Putamen (tissue), 1 donor: ENCODE data around the gene KTN1.

Experiments used
- DNase-seq: peaks from one replicate; pipeline ENCODE4 v3.0.0-alpha.2; 2016; ENCODE audit warnings: low spot score

Gene KTN1

DNA sequence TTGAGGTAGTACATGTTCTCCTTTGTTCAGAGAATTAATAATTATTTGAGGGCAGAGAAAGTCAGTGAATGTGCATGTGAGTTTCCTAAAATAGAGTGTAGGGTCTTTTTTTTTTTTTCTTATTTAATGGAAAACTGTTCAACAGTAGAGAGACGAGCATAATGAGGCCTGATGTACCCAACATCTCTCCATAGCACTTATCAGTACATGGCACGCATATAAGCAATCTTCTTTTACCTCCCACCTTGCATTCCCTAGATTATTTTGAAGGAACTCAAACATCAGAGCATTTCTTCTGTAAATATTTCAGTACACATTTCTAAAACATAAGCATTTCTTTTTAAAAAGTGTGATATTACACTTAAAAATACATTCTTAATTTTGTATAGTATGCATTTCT, 87.8 kb downstream of the KTN1 start:
- DNase-seq, result no peak

DNA sequence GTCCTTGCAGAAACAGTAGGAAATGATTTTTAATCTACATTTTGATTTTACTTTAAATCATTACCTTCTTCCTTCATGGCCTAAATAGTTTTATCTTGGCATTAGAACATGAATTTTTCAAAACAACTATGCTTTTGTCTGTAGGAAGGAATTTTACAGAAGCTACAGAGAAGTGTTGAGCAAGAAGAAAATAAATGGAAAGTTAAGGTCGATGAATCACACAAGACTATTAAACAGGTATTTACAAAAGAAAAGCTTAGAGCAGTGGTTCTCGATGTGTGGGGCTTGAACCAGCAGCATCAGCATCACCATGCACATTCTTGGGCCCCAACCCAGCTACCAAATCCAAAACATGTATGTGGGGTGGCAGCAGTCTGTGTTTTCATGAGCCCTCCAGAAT, 91.6 kb downstream of the KTN1 start:
- no peak for DNase-seq

DNA sequence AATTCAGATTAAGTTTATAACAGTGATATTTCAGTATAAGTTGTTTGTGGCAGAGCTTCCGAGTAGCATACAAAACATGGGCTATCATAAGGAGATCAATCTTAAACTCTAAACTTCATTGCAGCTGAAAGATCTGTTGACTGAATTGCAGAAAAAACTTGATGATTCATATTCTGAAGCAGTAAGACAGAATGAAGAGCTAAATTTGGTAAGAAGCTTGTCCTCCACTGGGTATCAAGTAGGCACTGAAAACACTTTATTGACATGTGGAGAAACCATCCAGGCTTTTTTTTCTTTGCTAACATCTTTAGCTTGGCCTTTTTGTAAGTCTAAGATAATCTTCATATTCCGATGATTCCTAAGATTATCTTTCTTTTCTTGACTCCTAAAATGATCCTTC, 93.0 kb downstream of the KTN1 start:
- no peak for DNase-seq

DNA sequence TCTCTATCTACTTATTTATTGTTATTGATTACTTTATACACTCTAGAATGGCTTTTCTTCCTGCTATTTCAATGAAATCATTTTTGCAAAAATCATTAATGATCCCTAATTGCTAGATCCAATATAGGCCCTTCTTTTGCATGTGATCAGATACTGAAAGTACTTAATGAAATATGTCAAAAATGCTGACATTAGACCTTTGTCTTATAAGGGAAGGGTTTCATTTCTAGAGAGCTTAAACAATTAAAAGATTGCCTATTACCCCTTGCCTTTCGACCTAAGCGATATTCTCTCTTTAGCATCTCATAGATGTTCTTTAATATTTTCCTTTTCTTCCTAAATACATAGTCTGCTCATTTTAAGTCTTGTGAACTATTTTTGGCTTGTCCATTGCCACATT, 101.1 kb downstream of the KTN1 start:
- no peak for DNase-seq

DNA sequence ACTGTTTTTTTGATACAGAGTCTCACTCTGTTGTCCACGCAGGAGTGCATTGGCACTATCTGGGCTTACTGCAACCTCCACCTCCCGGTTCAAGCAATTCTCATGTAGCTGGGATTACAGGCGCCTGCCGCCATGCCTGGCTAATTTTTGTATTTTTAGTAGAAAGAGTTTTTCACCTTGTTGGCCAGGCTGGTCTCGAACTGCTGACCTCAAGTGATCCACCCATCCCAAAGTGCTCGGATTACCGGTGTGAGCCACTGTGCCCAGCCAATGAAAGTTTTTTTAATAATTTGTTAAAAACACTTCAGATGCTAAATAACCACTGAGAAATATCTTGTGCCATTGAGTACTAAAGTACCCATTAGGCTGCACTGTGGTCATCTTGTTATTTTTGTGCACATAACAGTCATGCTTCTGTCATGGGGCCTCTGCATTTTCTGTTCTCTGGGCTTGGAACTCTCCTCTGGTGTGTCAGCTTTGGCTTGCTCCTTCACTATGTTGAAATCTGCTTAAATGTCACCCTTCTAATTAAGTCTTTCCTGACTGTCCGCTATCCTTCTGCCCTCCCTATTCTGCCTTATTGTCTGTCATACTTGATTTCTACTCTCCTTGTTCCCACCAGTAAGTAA, 105.1 kb downstream of the KTN1 start:
- DNase-seq, result no peak

DNA sequence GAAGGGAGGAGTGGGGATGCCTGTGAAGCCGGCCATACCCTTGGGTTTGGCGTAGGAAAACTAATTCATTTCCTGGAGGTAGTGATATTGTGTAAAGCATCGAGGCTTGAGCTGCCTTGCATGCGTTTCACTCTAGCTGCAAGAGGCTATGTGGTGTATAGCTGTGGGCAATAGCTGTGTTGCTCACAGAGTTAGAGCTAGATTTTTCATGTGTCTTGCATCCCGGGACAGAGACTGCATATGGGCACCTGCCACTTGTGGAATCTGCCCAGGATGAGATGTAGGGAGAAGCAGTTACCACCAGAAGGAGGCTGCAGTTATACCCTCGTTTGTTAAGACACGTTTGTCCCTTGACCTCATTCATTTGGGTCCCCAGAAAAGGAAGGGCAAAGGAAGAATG, 106.7 kb downstream of the KTN1 start:
- no peak for DNase-seq

DNA sequence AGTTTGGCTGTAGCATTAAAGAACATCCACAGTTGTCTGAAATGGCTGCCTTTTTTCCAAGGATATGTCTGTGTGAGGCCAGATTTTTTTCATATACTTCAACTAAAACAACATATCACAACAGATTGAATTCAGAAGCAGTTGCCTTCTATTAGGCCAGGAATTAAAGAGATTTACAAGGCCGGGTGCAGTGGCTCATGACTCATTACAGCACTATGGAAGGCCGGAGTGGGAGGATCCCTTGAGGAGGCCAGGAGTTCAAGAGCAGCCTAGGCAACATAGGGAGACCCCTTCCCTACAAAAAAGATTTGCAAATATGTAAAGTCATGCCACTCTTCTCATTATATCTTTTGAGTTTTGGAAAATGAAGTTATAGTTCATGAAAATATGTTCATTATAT, 108.6 kb downstream of the KTN1 start:
- DNase-seq, result no peak

DNA sequence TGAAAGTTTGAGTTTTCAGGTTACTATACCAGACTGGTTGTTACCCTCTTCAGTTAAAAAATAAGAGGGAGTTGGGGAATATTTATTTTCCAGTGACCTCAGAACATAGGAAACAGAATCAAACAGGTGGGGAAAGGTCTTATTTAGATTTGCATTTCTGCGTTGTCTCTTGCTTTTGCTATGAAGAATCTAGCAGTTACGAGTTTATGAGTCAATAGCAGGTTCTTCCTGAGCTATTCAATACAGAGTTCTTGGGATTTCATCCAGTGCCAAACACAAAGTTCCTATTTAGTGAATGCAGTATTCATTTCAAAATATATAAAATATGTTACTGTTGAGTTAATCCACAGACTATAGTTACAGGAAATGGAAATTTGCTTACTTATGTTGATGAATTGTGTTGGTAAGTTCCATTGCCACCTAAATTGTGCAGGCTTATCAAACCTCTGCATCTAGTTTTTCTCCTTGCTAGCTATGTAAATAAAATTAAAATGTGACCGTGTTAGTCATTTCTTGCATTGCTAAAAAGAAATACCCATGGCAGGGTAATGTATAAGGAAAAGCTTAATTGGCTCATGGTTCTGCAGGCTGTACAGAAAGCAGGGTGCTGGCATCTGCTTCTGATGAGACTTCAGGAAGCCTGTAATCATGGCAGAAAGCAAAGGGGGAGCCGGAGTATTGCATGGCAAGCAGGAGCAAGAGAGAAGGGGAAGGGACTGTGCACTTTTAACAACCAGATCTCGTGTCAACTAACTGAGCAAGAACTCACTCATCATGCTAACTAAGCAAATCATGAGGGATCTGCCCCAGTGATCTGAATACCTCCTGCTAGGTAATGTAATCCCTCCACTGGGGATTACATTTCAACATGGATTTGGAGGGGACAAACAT, 110.2 kb downstream of the KTN1 start:
- DNase-seq, result no peak

DNA sequence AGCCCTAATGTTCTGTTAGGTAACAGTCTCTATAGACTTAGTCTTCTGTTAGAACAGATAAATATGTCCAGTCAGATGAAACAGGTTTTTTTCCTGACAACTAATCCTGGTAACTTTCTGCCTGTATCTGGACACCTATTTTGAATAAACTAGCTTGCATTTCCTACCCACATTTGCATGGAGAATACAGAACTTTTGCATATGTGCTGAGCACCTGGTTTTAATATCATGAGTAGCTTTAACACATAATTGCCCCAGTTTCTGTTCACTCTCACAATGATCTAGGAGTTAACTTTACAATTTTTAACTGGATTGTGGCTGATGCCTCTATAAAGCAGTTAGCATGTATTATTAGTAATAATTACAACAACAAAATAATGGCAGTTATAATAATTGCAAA, 111.7 kb downstream of the KTN1 start:
- DNase-seq, result no peak

DNA sequence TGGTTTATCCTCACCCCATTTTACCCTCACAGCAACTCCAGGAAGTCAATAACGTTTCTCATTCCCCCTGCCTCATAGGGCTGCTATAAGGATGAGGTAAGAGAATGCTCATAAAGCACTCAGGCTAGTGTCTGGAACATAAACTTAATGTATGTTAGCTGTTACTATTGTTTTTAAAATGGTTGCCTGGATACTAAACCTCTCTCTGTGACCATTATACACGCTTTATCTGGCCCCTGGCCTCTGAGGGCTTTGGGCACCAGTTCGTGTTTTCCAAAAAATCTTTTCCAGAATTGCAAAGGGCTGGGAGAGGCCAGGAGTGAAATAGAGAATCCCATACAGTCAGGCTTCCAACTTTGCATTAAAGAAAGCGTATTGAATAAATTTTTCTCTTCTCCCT, 113.9 kb downstream of the KTN1 start:
- DNase-seq, result no peak

DNA sequence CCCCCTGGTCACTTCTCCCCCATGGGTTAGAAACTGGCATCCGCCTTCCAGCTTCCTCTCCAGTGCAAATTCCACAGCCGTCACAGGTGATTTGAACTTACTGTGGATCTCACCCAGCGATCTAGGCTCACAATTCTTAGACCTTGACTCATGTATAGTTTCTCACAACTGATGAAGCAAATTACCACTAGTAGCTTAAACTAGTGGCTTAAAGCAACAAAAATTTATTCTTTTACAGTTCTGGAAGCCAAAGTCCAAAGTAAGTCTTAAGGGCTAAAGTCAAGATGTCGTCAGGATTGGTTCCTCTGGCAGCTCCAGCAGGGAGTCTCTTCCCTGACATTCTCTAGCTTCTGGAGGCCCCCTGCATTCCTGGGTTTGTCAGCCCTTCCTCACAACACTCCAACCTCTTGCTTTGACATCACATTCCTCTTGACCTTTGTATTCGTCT, 117.4 kb downstream of the KTN1 start:
- no peak for DNase-seq

DNA sequence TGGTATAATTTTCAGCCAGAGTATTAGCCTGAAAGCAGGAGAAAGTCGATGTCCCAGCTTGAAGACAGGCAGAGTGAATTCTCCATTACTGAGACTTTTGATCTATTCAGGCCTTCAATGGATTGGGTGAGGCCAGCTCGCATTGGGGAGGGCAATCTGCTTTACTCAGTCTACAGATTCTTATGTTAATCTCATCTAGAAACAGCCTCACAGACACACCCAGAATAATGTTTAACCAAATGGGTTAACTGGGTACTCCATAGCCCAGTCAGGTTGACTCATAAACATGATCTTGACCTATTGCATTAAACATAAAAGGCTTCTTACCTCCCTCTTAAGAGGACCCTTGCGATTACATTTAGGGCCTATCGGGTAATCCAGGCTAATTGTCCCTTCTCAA, 118.0 kb downstream of the KTN1 start:
- no peak for DNase-seq

DNA sequence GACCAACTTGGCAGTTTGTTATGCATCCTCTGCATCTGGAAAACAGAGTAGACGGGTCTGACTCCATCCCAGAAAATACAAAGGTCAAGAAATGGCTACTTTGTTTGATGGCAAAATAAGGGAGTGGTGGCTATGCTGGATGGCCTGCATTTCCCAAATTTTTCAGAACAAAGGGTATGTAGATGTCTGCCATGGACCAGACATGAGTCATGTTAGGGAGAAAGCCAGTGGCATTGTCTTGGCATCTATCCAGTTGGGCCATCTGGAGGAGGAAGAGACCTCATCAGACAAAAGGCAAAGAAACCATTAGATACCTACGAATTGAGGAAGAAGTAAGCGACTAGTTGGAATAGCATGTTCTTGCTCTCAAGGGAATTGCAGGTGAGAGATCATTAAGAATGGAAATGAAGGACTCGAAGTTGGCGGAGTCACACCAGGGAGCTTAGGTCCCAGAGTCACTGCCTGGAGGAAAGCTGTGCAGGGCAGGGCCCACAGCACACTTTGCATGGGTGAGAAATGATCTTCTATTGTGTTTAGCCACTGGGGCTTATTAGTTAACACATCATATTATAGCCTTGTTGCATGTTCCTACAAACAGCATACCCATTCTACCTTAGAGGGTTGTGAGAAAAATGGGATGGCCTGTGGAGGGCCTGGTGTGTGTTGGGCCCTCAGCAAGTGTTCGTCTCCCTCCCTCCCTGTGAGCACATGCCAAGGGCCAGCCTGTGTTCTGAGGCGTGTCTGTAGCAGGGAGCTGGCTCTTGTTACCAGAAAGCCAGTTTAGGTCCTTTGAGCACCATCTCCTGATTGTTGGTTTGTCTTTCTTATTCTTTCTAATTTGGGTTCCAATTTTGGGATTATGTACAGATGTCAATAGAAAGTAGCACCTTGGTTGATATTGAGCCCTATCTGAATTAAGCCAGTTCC, 119.4 kb downstream of the KTN1 start:
- no peak for DNase-seq

DNA sequence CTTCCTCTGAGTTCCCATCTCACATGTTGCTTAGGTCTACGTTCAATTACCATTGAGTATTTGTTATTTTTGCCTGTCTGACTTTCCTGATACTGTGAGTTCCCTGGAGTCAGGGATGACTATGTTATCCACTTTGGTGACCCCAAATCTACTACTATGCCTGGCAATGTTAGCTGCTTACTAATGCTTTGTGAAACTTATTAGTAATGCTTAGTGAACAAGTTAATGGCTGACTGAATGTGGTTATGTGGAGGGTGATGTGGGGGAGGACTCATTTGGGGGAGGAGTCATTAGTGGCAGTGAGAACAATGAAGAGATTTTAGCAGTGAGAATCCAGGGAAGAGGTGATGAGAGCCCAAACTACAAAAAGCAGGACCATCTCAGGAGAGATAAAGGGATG, 121.6 kb downstream of the KTN1 start:
- no peak for DNase-seq

DNA sequence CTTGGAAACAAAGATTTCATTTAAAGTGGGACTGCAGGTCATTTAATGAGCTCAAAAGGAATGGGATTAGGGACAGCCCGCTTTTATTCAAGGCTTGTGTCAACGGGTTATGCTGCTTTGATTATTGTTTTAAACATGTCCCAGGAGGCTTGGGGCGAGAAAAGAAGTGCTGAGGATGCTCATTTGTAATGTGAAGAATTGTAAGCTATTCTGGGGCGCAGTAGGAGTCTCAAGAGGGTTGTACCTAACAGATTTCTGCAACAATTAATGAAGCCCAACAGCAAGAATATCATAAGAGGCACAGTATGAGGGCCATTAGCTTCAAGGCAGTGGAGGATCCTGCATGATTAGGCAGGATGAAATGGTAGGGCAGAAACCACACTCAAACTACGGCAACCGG, 122.5 kb downstream of the KTN1 start:
- no peak for DNase-seq

DNA sequence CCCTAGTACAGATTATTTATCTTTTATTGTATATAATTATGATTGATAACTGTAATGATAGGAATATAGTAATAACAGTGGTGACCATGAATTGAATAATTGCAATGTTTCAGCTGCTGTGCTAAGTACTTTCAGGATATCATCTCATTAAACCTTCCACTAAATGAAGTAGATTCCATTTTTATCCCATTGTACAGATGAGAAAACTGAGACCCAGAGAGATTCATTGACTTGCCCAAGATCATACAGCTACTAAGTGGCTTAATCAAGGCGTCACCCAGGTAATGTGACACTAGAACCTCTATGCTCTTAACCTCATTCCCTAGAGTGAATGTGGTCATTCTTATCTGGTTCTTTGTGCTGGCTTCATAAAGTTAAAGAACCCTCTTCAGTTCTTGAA, 124.6 kb downstream of the KTN1 start:
- no peak for DNase-seq

DNA sequence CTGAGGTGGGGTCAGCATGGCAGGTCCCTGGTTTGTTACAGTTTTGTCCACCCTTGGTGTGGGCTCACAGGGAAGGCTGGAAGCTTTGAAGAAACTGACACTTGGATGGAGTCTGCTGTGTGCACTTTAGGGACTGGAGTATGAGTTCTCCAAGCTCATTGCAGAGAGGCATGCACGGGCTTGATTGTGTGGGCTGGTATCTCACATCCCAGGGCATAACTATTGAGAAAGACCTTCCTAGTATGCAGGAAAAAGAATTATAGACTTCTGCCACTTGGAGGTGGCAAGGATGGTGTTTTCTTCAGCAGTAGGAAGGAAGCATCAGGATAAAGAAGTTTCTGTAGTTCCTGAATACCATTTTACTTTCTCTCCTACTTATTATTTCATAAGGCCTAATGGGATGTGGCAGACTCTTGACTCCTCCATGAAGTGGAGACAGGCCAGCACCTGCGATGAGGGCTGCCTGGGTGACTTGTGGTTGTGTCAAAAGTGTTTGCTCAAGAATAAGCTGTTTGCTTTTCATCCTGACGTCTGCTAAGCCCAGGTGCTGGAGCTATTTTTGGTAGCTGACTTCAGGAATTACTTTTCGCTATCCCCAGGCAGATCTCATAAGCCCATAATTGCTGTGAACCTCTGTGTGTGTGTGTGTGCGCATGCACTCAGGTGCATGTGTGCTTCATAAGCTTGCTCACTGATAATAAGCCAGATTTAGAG, 125.8 kb downstream of the KTN1 start:
- DNase-seq, result no peak

DNA sequence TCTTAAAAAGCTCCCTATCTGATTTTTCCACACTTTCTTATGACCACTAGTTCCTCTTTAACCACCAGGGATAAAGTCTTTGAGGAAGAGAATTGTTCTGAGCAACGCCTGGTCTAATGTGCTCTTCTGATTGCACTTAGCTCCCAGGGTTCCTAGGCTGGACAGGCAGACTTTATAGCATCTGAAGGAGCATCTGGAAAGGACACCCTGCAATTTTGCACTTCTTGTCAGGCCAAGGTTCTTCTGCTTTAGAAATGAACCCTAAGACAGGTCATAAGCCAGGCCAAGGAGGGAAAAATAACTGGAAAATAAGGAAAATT, 126.3 kb downstream of the KTN1 start:
- DNase-seq, result no peak

DNA sequence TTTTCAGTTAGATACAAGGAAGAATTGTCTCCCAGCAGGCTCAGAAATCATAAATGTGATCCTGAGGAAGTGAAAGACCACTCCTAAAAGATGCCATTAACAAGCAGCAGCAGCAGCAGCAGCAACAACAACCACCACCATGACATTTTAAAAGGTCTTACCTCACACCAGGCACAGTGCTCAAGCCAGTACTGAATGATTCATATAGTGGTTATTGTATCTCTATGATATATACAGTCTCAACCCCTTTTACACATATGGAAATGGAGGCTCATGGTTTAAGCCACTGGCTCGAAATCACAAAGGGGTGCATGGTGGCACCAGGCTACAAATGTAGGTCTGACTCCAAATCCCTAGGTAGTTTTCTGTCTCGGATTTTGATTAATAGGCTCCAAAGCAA, 126.9 kb downstream of the KTN1 start:
- DNase-seq, result no peak

DNA sequence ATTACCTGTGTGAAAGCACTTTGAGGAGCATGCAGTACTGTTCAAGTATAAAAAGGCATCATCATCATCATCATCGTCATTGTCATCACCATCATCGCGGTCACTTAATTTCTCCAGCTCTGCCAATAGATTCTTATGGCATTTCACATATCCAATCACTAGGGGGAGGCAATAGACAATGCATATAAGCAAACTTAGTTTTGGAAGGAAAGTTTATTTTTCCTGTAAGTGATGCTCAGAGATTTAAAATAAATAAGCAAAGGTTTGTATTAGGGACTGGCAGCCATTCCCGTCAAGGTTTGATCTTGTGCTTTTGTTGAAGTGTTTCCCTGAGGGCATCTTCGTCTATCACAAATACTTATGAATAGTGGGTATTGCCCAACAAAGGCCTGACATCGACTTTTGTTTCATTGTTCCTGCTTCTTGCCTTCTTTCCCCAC, 127.4 kb downstream of the KTN1 start:
- peak; percentile 38 for DNase-seq

DNA sequence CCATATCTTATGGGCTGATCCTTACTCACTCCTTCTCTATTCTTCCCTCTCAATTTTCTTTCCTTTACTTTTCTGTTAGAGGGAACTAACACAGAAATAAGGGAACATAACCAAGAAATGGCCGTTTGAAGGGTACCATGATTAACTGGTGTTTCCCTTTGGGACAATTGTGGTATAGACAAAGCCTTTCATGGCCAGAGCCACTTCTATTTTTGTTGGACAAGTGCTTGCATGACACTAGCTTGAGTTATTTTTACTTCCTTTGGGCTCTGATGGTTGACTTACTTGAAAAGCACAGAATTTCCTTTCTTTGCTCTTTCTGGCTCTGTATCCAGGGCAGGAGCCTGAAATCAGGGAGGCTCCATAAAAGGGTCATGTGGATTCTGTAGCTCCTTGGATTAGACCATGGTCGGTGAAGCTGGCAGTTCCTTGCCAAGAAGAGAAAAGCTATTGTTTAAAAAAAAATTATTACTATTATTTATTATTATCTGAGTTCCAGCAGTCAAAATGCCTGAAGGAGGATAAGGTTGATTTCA, 130.6 kb downstream of the KTN1 start:
- DNase-seq, result no peak
